Measurements from ENCODE around the gene ABCA1. TPM values are rescaled to one million over a fixed set of nuclear protein-coding genes. Genes with fewer than 3 reads are reported as not detected.
"Not testable (repeated sequence)": the region's sequence is repeated elsewhere in the genome, so short reads cannot be mapped to it uniquely, and the experiment has no call there.

Gene ABCA1
- total RNA-seq, 2 experiments from 2014 or later = 0.09 to 0.23 TPM

DNA sequence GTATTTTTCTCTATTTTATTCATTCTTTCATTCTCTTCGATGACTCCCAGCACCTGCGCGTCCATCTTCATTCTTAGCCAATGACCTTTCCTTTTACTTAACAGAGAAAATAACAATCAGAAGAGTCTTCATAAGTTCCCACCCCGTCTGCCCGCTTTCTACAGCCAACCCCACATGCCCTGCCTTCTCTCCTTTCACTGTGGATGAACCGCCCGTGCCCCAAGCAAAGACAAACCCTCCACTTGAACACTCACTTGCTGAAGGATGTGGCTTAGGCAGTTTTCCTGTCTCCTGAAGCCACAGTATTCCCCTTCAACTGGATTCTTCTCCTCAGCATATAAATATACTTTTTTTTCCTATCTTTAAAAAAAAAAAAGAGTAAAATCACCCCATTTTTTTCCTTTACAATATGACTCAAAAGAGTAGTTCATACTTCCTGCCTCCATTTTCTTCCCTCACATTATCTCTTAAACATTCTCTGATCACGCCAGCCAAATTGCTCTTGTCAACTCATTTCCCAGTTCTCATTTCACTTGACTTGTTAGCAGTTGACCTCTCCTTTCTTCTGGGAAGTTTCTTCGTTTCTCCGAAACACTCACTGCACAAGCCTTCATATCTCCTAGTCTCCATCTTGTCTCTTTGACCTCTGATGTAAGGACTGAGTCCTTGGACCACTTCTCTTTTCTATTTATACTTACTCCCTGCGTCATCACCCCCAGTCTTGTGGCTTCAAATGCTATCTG is 153.0 kb downstream of the ABCA1 start:
- Mint-ChIP-seq H3K27me3 (peaks cover 19% of the 10 kb centered on the region), H3K4me1 (no peaks in the 10 kb centered on the region), H3K4me3 (no peak overlapping the region), H3K9me3 (ENCODE audit: low read depth) (no peaks in the 10 kb centered on the region), H3K36me3 (no peaks in the 10 kb centered on the region), H3K27ac (no peak overlapping the region)
- ATAC-seq (peak; percentile 23), DNase-seq (no peak)
- CTCF ChIA-PET = no interaction called here

GRCh38 chr9:104774132-104774531 is 153.8 kb downstream of the ABCA1 start:
- CTCF ChIA-PET = interaction anchor here (1.1 kb wide), 1 partner anchor 14 kb away, joined by 3 read pairs; no protein-coding TSS in a partner anchor
- H3K9me3 Mint-ChIP-seq (ENCODE audit: low read depth) = no peaks in the 10 kb centered on the region
- DNase-seq (no peak), ATAC-seq (no peak)
- no peak overlapping the region for H3K27ac Mint-ChIP-seq
- H3K4me1 Mint-ChIP-seq = no peaks in the 10 kb centered on the region
- peaks cover 17% of the 10 kb centered on the region for H3K27me3 Mint-ChIP-seq
- H3K4me3 Mint-ChIP-seq = no peak overlapping the region
- no peaks in the 10 kb centered on the region for H3K36me3 Mint-ChIP-seq

DNA sequence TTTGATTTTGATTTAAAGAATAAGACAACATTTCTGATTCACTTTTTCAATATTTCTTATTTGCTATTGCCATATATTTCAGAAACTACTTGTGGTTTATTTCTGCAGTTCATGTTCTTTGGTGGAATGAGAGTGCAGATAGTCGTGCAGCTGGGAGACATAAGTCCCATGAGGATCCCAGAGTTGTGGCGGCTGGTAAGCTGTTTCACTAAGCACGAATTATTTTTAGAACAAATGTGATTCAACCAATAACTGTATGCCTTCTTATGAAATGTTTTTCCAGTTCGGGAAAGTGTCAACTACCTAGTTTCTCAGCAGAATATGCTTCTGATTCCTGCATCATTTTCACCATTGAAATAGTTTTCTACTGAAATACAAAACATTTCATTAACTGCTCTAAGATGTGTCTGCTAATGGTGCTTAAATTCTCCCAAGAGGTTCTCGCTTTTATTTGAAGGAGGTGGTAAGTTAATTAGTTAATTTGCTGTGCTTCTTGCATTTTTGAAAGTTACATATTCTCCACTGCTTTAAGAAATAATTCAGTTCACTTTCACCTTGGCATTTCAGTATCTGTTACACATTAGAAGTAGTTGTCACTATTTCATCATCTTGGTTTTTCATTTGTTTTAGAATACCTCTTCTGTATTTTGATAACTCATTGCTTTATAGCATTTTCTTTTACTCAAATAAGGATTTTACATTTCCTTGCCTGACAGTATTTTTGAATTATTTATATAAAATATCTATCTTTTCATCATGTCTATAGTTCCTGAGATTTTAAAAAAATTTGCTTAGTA is 155.0 kb downstream of the ABCA1 start:
- Mint-ChIP-seq H3K27me3 (peaks cover 15% of the 10 kb centered on the region), H3K36me3 (no peaks in the 10 kb centered on the region), H3K9me3 (ENCODE audit: low read depth) (no peaks in the 10 kb centered on the region), H3K4me3 (no peak overlapping the region), H3K4me1 (no peaks in the 10 kb centered on the region), H3K27ac (no peak overlapping the region)
- ATAC-seq (no peak), DNase-seq (no peak)
- CTCF ChIA-PET = no interaction called here

DNA sequence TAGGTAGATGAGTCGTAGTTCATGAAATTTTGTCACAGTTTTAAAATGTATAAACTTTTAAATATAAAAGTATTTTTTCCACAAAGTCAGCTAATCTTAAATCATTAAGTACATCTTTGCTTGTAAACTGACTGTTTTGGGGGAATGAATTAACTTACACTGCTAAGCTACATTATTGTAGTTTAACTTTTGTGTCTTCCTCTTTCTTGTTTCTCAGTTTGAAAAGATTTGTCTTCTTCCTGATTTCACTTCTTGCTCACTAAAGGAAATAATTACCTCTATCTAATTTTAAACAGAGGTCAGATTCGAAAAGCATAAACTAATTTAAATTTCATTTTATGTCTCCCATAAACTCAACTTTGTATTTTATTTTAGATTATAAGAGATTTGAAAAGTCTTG is 158.3 kb downstream of the ABCA1 start:
- Mint-ChIP-seq H3K9me3 (ENCODE audit: low read depth) (no peaks in the 10 kb centered on the region), H3K4me3 (no peak overlapping the region), H3K27me3 (peaks cover 15% of the 10 kb centered on the region), H3K4me1 (no peaks in the 10 kb centered on the region), H3K27ac (no peak overlapping the region), H3K36me3 (no peaks in the 10 kb centered on the region)
- DNase-seq (no peak), ATAC-seq (no peak)
- CTCF ChIA-PET = interaction anchor here (0.7 kb wide), 2 partner anchors 41 to 656 kb away, joined by 3 read pairs; no protein-coding TSS in a partner anchor

- H3K27me3 Mint-ChIP-seq = peaks cover 15% of the 10 kb centered on the region
- not testable (repeated sequence) for H3K27ac Mint-ChIP-seq; DNase-seq; ATAC-seq; H3K9me3 Mint-ChIP-seq (ENCODE audit: low read depth); H3K4me3 Mint-ChIP-seq; H3K36me3 Mint-ChIP-seq; H3K4me1 Mint-ChIP-seq
- CTCF ChIA-PET = interaction anchor here (0.7 kb wide), 2 partner anchors 41 to 655 kb away, joined by 3 read pairs; no protein-coding TSS in a partner anchor
Measured at GRCh38 chr9:104769029-104769428, 158.9 kb downstream of the ABCA1 start.

DNA sequence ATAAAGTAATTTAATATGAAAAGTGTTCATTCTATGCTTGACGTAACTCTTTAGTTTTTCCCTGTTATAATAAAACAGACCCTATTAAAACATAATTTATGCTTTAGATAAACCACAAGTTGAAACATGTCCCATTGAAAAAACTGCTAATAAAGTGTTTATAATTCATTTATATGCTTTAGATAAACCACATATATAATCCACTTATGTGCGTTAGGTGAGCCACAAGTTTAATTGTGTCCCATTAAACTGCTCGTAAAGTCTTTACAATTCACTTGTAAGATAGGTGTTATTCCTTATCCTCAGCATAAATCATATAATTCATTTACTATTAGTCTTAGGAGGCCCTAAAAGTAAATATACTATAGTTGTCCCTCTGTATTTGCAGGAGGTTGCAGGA is 160.4 kb downstream of the ABCA1 start:
- DNase-seq (no peak), ATAC-seq (no peak)
- peaks cover 2% of the 10 kb centered on the region for H3K36me3 Mint-ChIP-seq
- CTCF ChIA-PET = no interaction called here
- no peaks in the 10 kb centered on the region for H3K9me3 Mint-ChIP-seq (ENCODE audit: low read depth)
- H3K4me3 Mint-ChIP-seq = no peak overlapping the region
- peaks cover 13% of the 10 kb centered on the region for H3K27me3 Mint-ChIP-seq
- peaks cover 6% of the 10 kb centered on the region for H3K4me1 Mint-ChIP-seq
- H3K27ac Mint-ChIP-seq = no peak overlapping the region

GRCh38 chr9:104766025-104766424 is 161.9 kb downstream of the ABCA1 start:
- CTCF ChIA-PET = no interaction called here
- peaks cover 2% of the 10 kb centered on the region for H3K36me3 Mint-ChIP-seq
- no peaks in the 10 kb centered on the region for H3K9me3 Mint-ChIP-seq (ENCODE audit: low read depth)
- no peak for DNase-seq
- ATAC-seq = no peak
- no peak overlapping the region for H3K27ac Mint-ChIP-seq
- H3K4me3 Mint-ChIP-seq = no peak overlapping the region
- H3K27me3 Mint-ChIP-seq = peaks cover 4% of the 10 kb centered on the region
- H3K4me1 Mint-ChIP-seq = peaks cover 6% of the 10 kb centered on the region

GRCh38 chr9:104765138-104765537 is 162.8 kb downstream of the ABCA1 start:
- CTCF ChIA-PET = no interaction called here
- Mint-ChIP-seq H3K27me3 (no peaks in the 10 kb centered on the region), H3K36me3 (peaks cover 2% of the 10 kb centered on the region), H3K4me3 (peak overlapping the region; percentile 92), H3K9me3 (ENCODE audit: low read depth) (no peaks in the 10 kb centered on the region), H3K4me1 (peaks cover 6% of the 10 kb centered on the region), H3K27ac (no peak overlapping the region)
- DNase-seq = no peak
- ATAC-seq = no peak

DNA sequence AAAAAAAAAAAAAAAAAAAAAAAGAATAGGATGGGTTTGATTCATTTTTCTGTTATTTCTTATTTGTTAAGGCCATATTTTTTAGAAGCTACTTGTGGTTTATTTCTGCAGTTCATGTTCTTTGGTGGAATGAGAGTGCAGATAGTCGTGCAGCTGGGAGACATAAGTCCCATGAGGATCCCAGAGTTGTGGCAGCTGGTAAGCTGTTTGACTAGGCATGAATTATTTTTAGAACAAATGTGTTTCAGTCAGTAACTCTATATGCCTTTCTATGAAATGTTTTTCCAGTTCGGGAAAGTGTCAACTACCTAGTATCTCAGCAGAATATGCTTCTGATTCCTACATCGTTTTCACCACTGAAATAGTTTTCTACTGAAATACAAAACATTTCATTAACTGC is 169.0 kb downstream of the ABCA1 start:
- no peak for ATAC-seq
- Mint-ChIP-seq H3K4me1 (peaks cover 6% of the 10 kb centered on the region), H3K4me3 (no peak overlapping the region), H3K27me3 (no peaks in the 10 kb centered on the region), H3K27ac (no peak overlapping the region), H3K36me3 (peaks cover 11% of the 10 kb centered on the region), H3K9me3 (ENCODE audit: low read depth) (no peaks in the 10 kb centered on the region)
- CTCF ChIA-PET = no interaction called here
- DNase-seq = no peak

DNA sequence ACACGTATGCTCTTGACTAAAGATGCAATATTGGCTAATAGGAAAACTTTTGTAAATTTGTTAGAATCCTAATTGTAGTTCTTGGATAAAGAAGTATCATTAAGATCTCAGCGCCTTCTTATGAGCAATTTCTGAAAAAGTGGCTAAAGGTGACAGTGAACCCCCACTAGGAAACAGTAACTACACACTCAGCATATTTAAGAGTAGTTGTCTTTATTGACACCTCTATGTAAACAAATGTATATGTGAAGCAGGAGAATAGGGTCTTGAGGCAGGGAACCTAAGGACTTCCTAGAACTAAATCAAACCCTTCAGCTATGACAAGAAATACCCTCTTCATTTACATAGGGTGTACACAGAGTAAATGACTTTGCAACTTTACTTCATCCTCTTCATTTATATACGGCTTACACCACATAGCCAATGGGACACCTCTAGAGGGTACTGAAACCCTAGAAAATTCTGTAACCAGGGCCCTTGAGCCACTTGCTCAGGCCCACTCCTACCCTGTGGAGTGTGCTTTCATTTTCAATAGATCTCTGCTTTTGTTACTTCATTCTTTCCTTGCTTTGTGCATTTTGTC is 177.7 kb downstream of the ABCA1 start:
- Mint-ChIP-seq H3K27me3 (no peaks in the 10 kb centered on the region), H3K9me3 (ENCODE audit: low read depth) (no peaks in the 10 kb centered on the region), H3K4me1 (peaks cover 21% of the 10 kb centered on the region), H3K27ac (no peak overlapping the region), H3K36me3 (peaks cover 23% of the 10 kb centered on the region), H3K4me3 (no peak overlapping the region)
- CTCF ChIA-PET = no interaction called here
- no peak for ATAC-seq
- DNase-seq = no peak

DNA sequence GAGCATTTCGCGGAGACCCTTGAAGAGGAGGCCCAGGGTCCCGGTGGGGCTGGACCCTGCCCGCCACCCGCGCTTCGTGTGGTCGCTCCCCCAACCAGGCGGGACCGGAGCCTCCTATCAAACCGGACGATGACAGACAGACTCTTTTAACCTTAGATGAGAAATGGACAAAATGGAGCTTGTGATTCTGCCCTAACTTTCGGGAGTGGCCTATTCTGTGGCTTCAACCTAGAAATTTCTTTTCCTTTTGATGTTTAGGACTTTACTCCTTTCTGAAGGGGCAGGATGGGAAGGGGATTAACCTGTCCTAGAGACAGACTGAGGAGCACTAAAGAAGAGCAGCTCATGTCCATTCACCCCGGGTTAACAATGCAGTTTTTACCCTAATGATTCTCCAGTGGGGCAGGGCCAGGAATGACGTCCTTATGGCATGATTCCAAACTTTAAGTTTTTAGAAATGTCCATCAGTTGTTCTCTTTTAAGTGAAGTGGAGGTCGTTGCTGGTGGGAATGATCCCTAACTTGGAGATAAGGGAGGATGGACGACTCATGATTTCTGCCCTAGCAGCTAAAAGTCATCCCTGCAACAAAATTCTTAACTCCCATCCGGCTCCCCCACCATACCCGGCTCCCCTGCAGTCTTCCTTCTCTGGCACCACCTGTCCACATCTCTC is 179.5 kb downstream of the ABCA1 start:
- Mint-ChIP-seq H3K4me1 (peaks cover 21% of the 10 kb centered on the region), H3K4me3 (peak overlapping the region; percentile 91), H3K36me3 (peaks cover 16% of the 10 kb centered on the region), H3K9me3 (ENCODE audit: low read depth) (no peaks in the 10 kb centered on the region), H3K27me3 (no peaks in the 10 kb centered on the region), H3K27ac (peak overlapping the region; percentile 90)
- CTCF ChIA-PET = no interaction called here
- DNase-seq = no peak
- ATAC-seq = no peak

GRCh38 chr9:104747565-104748358 is 180.2 kb downstream of the ABCA1 start, which contains the start of gene NIPSNAP3A:
Gene NIPSNAP3A (plus strand): TSS chr9:104747683. CDS start chr9:104747793, 110 bp downstream.
- CTCF ChIA-PET = interaction anchor here (2.4 to 2.7 kb wide), 2 partner anchors 13 to 16 kb away, joined by 6 to 10 read pairs; partner anchors contain the start of gene NIPSNAP3B
- DNase-seq (peak; percentile 91), ATAC-seq (peak; percentile 94)
- H3K4me1 Mint-ChIP-seq = peaks cover 21% of the 10 kb centered on the region
- H3K4me3 Mint-ChIP-seq = peak within 1 kb of the TSS; percentile 91
- no peaks in the 10 kb centered on the region for H3K27me3 Mint-ChIP-seq
- H3K27ac Mint-ChIP-seq = peak within 1 kb of the TSS; percentile 90
- no peaks in the 10 kb centered on the region for H3K9me3 Mint-ChIP-seq (ENCODE audit: low read depth)
- H3K36me3 Mint-ChIP-seq = peaks cover 15% of the 10 kb centered on the region
